OCI-M2 (cell line): Measurements from ENCODE around the gene SLC52A1.
"Not testable (repeated sequence)": the region's sequence is repeated elsewhere in the genome, so short reads cannot be mapped to it uniquely, and the experiment has no call there.

Experiments used
- DNase-seq: peaks from one replicate; lab custom pipeline; 2025; ENCODE audit not compliant: unreplicated experiment; lab: John Stamatoyannopoulos, UW

Gene SLC52A1

DNA sequence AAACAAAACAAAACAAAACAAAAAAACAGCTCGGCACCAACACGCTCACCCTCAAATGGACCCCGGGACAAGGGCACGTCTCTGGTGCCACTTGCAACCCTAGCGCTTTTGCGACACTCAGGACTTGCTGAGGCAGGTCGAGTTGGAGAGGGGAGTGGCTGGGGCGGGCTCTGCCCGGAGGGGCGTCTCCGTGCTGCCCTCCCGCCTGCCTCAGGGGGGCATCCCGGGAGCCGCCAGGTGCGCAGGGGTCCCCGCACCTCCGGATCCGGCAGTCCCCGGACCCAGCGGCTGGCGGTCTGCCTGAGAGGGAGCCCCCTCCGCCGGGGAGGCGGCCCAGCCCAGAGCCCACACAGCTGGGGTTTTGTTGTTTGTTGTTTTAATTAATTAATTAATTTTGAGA is at the start of gene SLC52A1:
Gene SLC52A1, minus strand, starts transcription at position 112 of the 400 bp plus-strand sequence. CDS start 820 bp downstream, outside the sequence.
- DNase-seq: no peak

DNA sequence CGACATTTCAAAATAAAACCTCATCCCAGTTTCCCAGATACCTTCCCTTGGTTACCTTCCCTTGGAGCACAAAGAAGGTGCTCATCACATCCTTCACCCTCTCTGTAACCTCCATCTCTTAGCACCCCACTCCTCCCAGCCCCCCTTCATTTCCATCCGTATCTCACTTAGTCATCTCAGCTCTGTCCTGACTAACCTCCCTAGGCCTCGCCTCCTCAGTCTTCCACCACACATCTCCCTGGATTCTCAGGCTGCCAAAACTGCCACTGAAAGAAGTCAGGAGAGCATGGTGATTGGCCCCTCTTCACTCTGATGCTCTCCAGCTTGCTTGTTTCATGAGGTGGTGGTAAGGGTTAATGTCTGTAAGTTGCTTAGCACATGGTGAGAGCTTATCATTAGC is 45.4 kb upstream of the SLC52A1 start:
- DNase-seq: no peak

GRCh38 chr17:5078106-5079028 is 43.1 kb upstream of the SLC52A1 start, which contains the start of gene ZFP3:
TSS of gene ZFP3 (plus strand) at chr17:5078467. CDS start at chr17:5091505, 13,038 bp downstream.
- peak; percentile 72 for DNase-seq

- DNase-seq: no peak
Observed at GRCh38 chr17:5077781-5078105, 42.5 kb upstream of the SLC52A1 start.

DNA sequence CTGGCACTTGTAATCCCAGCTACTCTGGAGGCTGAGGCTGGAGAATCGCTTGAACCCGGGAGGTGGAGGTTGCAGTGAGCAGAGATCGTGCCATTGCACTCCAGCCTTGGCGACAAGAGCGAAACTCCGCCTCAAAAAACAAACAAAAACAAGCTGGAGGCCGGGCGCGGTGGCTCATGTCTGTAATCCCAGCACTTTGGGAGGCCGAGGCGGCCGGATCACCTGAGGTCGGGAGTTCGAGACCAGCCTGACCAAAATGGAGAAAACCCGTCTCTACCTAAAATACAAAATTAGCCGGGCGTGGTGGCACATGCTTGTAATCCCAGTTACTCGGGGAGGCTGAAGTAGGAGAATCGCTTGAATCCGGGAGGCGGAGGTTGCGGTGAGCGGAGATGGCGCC is 42.0 kb upstream of the SLC52A1 start:
- DNase-seq: not testable (repeated sequence)

- not testable (repeated sequence) for DNase-seq
Observed at GRCh38 chr17:5075472-5075871, 40.2 kb upstream of the SLC52A1 start.

DNA sequence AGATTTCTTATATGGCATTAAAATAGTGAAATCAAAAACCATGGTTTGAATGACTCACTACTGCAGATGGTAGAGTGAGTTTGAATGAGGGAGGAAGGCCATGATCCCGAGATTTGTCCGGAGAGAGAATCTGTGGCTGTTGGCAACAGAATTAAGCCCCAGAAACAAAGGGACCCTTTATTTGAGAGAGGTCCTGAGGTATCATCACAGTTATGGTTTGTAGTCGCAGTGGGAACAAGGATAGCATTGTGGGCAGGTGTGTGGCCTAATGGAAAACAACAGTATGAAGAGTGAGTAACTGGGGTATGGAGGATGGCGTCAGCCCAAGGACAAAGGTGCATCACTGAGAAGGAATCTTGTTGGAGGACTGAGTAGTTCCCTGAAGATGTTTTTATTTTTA is 34.5 kb upstream of the SLC52A1 start:
- no peak for DNase-seq

GRCh38 chr17:5068236-5068635 is 33.0 kb upstream of the SLC52A1 start:
- no peak for DNase-seq

GRCh38 chr17:5065227-5065744 is 30.1 kb upstream of the SLC52A1 start:
- no peak for DNase-seq

GRCh38 chr17:5055543-5055942 is 20.3 kb upstream of the SLC52A1 start:
- no peak for DNase-seq

- no peak for DNase-seq
Observed at GRCh38 chr17:5050278-5050677, 15.1 kb upstream of the SLC52A1 start.

DNA sequence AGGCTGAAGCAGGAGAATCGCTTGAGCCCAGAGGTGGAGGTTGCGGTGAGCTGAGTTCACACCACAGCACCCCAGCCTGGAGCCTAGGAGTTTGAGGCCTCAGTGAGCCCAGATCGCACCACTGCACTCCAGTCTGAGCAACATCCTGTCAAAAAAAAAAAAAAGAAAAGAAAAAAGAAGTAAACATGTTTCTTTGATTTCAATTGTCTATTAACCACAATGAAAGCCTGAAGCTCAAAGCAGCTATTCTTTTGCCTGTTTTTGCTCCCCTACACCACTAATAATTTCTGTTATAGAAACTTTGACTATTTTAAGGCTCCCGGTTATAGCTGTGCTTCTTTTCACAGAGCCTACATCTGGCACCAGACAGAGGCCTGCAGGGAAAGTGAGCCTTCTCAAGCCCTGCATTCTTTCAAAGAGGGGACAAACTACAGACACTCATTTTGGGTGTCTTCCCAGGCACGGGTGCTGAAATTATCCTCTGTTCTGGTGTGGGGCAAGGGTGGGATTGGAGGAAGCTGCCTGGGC is 14.2 kb upstream of the SLC52A1 start:
- no peak for DNase-seq

DNA sequence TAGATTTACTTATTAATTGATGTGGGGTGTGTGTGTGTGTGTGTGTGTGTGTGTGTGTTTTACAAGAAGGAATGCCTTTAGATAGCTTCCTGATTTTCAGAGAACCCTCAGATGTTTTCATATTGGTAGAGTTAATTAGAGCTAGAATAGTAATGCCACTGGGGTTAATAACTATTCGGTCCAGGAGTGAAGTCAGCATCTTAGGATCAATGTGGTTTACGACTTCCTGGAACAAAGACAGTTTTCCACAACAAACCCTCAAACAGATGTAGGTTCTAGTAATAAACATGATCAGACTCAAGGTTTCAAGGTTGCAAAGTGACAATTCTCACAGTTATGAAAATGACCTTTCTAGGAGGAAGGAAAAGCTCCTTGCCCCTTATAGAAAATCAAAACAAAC is 12.2 kb upstream of the SLC52A1 start:
- DNase-seq: no peak

GRCh38 chr17:5045496-5045895 is 10.3 kb upstream of the SLC52A1 start:
- no peak for DNase-seq

- DNase-seq: no peak
Observed at GRCh38 chr17:5044630-5045029, 9.4 kb upstream of the SLC52A1 start.

DNA sequence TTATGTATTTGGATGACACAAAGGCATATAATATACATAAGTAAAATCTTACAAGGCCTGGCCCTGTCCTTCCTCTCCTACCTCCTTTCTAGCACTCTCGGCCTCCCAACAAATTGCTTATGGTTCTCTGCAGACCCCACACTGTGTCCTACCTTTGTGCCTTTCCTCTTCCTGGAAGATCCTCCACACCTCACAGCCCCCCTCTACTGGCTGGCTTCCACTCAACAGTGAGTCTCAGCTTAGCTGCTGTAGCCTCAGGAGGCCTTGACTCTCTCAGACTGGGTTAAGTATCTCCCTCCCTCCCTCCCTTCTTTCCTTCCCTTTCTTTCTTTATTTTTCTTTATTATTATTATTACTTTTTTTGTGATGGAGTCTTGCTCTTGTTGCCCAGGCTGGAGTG is 8.3 kb upstream of the SLC52A1 start:
- DNase-seq: no peak

GRCh38 chr17:5042157-5043022 is 7.2 kb upstream of the SLC52A1 start:
- no peak for DNase-seq

DNA sequence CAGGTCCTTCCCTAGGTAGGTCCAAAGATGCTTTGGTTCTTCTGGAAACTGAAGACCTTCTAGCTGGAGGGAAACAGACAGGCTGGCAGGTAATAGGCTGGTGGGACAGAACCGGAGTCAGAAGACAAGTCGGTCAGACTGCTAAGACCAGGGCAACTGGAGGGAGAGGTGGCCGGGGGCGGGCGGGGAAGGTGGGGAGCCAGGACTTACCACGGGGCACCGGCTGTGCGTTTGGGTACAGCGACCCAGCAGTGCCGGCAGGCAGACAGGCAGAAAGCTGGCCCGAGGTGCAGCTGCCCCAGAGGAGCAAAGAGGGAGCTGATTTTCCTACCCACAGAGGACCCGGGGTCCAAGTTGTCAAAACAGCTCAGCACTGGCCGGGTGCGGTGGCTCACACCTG is 575 bp downstream of the SLC52A1 start:
- no peak for DNase-seq

DNA sequence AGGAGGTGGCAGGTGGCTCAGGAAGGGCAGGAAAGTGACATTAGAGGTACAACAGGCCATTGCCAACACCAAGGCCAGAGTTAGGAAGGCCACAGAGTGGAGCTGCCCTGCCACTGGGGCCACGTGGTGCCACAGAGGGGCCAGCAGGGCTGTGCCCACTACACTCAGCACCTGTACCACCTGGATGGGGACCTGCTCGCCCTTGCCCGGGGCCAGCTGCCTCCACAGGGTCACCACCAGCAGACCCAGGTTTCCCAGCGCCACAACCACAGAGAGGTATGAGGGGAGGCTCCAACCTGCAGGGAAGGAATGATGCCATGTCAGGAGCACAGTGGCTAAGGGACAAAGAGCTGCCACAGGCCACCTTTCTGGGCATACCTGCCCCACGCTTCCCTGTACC is 1.2 kb downstream of the SLC52A1 start:
- DNase-seq: no peak

- DNase-seq: no peak
Observed at GRCh38 chr17:5033352-5034015, 1.7 kb downstream of the SLC52A1 start.

DNA sequence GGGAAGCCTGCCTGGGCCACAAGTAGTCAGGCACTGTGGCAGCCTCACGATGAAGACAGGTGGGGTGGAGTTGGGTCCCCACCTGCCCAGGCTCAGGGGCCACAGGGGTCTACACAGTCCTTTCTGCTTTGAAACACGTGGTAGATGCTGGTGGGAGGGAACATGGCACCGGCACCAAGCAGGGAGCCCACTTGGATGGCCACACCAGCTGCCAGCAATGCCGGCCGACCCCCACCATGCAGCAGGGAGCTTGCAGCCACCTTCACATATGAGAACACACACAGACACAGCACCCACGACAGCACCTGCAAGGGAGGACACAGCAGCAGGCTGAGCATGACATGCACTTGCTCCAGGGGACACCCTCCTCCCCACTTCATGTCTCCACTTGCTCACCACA is 2.4 kb downstream of the SLC52A1 start:
- no peak for DNase-seq
